HG02870 (cell line): ENCODE results near the gene FAM237A.

Experiments
- ATAC-seq: cut with Tn5 transposase; IDR thresholded peaks from one replicate; pipeline ENCODE4 v1.9.1; 2021; ENCODE audit warnings: mild to moderate bottlenecking, moderate library complexity; ENCODE audit not compliant: unreplicated experiment

Gene FAM237A

GRCh38 chr2:206642075-206643025, at the start of gene FAM237A:
FAM237A (plus strand) TSS chr2:206642487; CDS start chr2:206644237, 1,750 bp downstream.
- ATAC-seq, result no peak

DNA sequence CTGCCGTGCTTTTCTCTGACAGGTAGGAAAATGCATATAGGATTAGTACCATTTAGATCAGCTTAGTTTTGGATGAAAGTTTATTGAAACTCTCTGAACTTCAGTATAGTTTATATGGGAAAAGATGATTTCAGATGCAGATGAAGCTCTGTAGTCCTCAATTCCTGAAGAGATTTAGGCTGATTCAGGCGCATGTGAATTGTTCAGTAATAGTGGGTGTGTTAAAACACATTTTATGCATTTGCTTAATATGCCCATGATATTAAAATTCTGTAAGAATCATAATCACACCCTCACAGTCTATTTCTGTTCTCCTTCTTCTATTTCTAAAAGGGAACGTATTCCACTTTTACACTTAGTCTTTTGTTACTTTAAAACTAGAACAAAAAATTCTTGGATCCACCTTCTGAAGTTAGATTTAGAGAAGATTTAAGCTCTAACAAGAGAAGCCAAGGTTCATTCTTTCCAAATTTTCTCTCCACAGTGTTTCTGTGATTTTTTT, 44.5 kb upstream of the FAM237A start:
- ATAC-seq, result no peak

DNA sequence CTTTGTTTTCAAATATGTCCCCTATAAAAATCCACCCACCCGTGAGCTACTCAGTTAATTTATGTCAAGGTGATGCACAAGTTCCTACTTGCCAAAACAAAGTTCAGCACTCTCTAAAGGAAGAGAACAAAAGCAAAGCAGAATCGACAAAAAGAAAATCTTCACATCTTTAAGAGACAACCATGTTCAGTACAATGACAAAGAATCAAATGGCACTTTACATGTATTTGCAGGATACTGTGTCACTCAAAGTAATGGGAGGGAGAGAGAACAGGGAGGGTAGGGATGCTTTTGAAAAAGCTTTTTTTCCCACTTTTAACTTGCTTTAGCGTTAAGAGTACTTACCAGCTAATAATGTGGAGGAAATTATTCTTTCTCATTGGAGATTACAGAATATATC, 39.0 kb upstream of the FAM237A start:
- no peak for ATAC-seq

DNA sequence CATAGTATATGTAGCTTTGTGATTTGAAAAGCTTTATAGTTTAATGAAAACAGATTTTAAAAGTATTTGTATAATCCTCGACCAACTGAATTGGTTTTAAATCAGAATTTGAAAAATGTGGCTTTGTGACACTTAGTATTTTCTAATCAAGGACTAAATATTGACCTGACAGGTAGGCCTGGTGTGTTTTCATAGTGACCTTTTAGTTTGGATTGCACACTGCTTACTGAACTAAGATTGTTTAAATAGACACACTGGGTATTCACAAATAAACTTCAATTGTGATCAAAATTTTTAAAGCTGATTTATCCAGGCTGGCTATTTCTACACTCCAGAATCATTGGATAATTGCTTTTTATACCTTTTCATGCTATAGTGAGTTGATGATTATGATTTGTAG, 31.8 kb upstream of the FAM237A start:
- ATAC-seq, result no peak

DNA sequence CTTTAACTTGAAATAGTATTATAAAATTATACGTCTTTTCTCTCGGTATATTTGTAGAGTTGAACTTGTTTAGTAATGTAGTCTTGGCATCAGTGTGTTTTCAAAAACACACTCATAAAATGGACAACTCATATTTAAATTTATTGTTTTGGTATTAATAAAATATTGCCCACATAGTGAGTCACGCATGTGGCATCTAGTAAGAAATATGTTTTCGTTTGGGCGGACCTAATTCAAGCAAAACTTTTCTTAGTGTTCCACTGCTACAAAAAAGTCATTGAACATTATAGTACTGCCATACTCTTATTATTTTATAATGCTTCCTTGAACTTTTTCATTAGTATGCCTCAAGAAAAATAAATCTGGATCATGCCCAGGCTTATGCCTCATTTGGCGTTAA, 31.1 kb upstream of the FAM237A start:
- ATAC-seq, result no peak

- ATAC-seq, result no peak
Measured at GRCh38 chr2:206611736-206612135, 30.6 kb upstream of the FAM237A start.

DNA sequence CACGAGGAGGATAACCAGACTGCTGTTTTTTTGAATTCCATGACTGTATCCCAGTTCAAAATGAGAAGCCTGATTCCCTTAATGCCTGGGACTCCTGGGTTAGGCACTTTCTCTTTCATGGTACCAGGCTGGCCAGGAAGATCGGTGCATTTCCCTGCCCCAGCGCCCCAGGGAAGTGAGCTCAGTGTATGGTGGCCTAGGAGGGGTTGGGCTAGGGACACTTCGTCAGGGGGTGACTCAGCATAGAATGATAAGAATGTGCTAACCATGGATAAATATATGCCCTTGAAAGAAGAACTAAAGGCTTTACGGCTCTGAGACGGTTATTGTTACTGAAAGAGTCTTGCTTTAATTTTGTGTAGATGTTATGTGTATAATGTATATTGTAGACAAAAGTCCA, 27.5 kb upstream of the FAM237A start:
- no peak for ATAC-seq

- no peak for ATAC-seq
Measured at GRCh38 chr2:206615417-206616089, 26.7 kb upstream of the FAM237A start.

DNA sequence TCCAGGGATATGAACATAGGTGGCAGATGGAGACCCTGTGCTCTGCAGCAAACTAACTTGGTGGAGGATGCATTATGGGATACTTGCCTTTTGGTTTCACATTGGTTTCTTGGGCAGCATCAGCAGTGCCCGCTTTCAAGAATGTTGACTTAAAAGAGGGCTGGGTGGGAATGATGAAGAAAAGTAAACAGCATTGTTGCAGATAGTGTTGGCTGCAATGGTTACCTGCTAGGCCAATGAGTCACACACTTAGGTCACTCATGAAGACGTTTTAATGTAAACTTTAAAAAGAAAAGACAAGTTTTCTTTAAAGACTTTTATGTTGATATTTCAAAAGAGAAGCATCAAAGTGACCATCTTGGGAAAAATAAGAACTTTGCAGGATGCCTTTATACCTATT, 26.1 kb upstream of the FAM237A start:
- no peak for ATAC-seq

GRCh38 chr2:206619011-206619410, 23.3 kb upstream of the FAM237A start:
- ATAC-seq, result no peak

GRCh38 chr2:206626108-206626507, 16.2 kb upstream of the FAM237A start:
- no peak for ATAC-seq

DNA sequence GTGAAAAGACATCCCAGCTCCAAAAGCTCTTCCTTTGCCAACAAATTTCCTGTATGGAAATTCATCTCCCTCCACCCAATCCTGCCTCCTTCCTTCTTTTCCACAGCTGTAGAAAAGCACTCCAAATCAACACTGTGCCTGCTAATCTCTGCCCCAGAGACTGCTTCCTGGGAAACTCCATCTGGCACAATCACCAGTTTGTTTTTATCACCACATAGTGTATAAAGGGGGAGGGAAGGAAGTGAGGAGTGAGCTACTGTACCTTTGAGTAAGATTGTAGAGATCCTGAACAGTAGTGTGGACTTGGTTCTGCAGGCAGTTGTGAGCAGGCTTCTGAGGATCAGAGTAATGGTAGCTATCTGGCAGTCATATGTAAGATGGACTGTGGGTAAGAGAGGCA, 14.7 kb upstream of the FAM237A start:
- ATAC-seq, result no peak

- no peak for ATAC-seq
Measured at GRCh38 chr2:206631340-206631739, 10.9 kb upstream of the FAM237A start.

- ATAC-seq, result no peak
Measured at GRCh38 chr2:206635015-206635414, 7.3 kb upstream of the FAM237A start.

GRCh38 chr2:206639636-206640035, 2.7 kb upstream of the FAM237A start:
- ATAC-seq, result no peak

GRCh38 chr2:206641226-206641625, 1.1 kb upstream of the FAM237A start:
- ATAC-seq, result no peak

GRCh38 chr2:206647985-206648384, 5.7 kb downstream of the FAM237A start:
- no peak for ATAC-seq

DNA sequence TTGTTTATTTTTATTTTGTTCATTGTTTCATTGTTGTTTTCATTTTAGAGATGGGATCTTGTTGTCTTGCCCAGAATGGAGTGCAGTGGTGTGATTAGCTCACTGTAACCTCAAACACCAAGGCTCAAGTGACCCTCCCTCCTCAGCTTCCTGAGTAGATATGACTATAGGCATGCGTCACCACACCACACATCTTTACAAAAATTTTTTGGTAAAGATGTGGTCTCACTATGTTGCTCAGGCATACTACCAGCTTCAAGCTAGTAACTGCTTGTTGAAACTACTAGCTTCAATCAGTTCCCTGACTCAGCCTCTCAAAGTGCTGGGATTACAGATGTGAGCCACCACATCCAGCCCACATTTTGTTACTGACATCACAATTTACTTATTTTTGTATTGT, 14.8 kb downstream of the FAM237A start:
- ATAC-seq, result no peak

DNA sequence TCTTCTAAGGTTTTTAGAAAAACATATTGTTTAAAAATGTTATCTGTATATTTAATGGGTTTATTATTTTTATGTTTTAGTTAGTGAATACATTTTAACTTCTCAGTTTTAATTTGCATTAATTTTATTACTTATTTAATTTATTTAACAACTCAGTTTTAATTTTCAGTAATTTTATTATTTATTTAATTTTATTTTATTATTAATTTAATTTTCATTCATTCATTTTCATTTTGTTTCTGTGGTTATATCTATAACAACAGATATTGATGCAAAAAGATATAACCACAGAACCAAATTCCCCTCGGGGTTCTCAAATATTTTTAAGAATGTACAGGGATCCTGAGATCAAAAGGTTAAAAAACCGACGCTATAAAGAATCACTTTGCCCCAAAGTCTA, 23.0 kb downstream of the FAM237A start:
- ATAC-seq, result no peak

- no peak for ATAC-seq
Measured at GRCh38 chr2:206670531-206671319, 28.4 kb downstream of the FAM237A start.

GRCh38 chr2:206683546-206683945, 41.3 kb downstream of the FAM237A start:
- ATAC-seq, result no peak
